ENCODE results near the gene FOXRED2.

Gene FOXRED2

DNA sequence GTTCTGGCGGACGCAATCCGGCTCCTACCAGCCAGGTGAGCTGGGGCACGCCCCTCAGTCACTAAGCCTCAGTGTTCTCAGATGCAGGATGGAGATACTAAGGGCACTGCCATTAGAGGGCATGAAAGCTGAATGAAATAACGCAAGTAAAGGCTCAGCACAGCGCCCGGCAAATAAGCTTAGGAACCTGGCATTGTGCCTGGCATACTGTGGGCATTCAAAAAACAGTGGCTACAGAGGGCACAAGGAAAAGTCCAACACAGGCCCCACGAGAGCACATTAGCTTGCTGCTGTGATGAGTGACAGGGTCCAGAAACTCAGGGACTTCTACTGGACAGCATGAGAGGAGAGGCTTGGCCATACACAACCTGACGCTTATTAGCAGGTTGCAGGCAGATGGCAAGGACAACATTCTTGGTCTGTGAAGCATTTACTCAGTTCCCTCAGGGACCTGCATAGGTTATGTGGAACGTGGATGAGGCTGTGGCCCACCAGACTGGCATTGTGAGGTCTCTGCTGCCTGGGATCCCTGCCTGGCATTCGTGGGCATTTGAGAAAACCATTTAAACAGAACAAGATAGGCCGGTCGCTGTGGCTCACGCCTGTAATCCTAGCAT lies 37.6 kb downstream of the FOXRED2 start:
- H3K27ac ChIP-seq = peak overlapping the region; percentile 32
- no peak for TF ChIP-seq ZFX (IDR thresholded peaks at IDR 0.05; ENCODE audit: borderline replicate concordance)
- TF ChIP-seq, protein P1, sequence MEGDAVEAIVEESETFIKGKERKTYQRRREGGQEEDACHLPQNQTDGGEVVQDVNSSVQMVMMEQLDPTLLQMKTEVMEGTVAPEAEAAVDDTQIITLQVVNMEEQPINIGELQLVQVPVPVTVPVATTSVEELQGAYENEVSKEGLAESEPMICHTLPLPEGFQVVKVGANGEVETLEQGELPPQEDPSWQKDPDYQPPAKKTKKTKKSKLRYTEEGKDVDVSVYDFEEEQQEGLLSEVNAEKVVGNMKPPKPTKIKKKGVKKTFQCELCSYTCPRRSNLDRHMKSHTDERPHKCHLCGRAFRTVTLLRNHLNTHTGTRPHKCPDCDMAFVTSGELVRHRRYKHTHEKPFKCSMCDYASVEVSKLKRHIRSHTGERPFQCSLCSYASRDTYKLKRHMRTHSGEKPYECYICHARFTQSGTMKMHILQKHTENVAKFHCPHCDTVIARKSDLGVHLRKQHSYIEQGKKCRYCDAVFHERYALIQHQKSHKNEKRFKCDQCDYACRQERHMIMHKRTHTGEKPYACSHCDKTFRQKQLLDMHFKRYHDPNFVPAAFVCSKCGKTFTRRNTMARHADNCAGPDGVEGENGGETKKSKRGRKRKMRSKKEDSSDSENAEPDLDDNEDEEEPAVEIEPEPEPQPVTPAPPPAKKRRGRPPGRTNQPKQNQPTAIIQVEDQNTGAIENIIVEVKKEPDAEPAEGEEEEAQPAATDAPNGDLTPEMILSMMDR (IDR thresholded peaks at IDR 0.05) = no peak

DNA sequence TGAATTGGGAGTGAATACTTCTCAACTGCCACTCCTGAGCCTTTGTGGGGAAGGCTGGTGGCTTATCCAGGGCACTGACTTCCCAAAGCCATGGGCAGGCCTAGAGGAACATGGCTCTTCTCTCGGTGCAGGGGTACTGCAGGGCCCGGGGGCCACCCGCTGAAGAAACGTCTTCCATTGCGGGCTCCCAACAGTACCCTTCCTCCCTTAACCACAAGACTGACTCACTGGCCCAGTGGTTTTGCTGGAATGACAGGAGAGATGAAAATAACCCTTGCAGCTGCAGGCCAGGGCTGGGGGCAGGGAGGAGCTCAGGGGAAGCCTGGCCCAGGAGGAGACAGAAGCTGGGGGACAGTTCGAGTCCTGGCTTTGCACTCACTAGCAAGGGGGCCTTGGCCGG lies 38.9 kb downstream of the FOXRED2 start:
- no peak overlapping the region for H3K27ac ChIP-seq
- TF ChIP-seq ZFX (IDR thresholded peaks at IDR 0.05; ENCODE audit: borderline replicate concordance) = no peak
- TF ChIP-seq, protein P1 (IDR thresholded peaks at IDR 0.05) = no peak

DNA sequence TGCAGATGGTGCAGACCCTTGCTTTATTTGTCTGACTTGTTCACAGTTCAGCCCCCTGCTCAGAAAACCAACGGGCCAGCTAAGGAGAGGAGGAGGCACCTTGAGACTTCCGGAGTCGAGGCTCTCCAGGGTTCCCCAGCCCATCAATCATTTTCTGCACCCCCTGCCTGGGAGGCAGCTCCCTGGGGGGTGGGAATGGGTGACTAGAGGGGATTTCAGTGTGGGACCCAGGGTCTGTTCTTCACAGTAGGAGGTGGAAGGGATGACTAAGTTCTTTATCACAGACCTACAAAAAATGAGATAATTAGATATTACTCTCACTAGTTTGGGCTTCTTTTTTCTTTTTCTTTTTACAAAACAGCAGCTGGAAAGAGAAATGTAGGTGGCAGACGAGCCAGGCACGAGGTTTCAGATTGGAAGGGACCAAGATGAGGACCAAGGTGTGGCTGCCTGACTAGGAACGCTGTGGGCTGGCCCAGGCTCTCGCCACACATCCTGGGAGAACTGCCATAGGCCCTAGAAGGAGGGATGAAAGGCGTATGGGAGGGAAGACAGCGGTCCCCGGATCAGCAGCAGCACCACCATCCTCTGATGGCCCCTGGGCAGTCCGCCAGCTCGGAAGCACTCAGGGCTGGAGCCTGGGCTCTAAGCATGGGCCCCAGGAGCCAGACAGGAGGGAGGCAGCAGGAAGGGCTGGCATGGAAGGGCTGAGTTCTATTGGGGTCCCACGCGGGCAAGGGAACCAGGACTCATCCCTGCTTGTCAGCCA lies 39.6 kb downstream of the FOXRED2 start:
- H3K27ac ChIP-seq = peak overlapping the region; percentile 76; the same call in 1 of the 2 replicates
- no peak for TF ChIP-seq ZFX (IDR thresholded peaks at IDR 0.05; ENCODE audit: borderline replicate concordance)
- TF ChIP-seq, protein P1 (IDR thresholded peaks at IDR 0.05) = no peak

DNA sequence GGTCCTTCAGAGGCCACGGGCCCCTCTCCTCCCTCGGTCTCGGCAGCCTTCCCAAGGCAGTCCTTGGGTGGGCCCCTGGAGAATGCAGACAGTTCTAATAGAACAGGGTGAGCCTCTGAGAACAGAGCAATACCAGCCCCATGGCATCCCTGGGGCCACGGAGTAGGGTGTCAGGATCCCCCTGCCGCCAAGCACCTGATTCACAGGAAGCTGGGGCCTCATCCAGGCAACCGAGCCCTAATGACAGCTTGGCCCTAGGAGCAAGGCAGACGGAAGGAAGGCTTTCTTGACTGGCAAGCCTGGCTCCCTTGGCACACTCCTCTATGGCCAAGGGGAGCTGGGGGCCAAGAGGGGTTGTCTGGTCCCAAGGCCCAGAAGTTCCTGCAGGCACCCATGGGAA lies 40.6 kb downstream of the FOXRED2 start:
- TF ChIP-seq ZFX (IDR thresholded peaks at IDR 0.05; ENCODE audit: borderline replicate concordance) = no peak
- TF ChIP-seq, protein P1 (IDR thresholded peaks at IDR 0.05) = no peak
- H3K27ac ChIP-seq = peak overlapping the region; percentile 76

GRCh38 chr22:36465232-36466021 lies 41.4 kb downstream of the FOXRED2 start:
- no peak for TF ChIP-seq ZFX (IDR thresholded peaks at IDR 0.05; ENCODE audit: borderline replicate concordance)
- TF ChIP-seq, protein P1 (IDR thresholded peaks at IDR 0.05) = no peak
- peak overlapping the region; percentile 76 for H3K27ac ChIP-seq

- TF ChIP-seq, protein P1 (IDR thresholded peaks at IDR 0.05) = no peak
- no peak for TF ChIP-seq ZFX (IDR thresholded peaks at IDR 0.05; ENCODE audit: borderline replicate concordance)
- H3K27ac ChIP-seq = peak overlapping the region; percentile 76
Observed at GRCh38 chr22:36464715-36465231, 42.1 kb downstream of the FOXRED2 start.

Measured in 22Rv1 (cell line).